Prostate gland (tissue), 2 donors: ENCODE data around the gene CTSO. TPM values are rescaled to one million over a fixed set of nuclear protein-coding genes. Genes with fewer than 3 reads are reported as not detected.
"Not testable (repeated sequence)": the region's sequence is repeated elsewhere in the genome, so short reads cannot be mapped to it uniquely, and the experiment has no call there.

ENCODE experiments used
- DNase-seq: peaks from one replicate; pipeline ENCODE4 v3.0.0-alpha.2; 2019; ENCODE audit warnings: low spot score
- H3K27ac ChIP-seq, 2 donors: fragments of 200-600 bp; sonication (generic); 2 replicates each; pipeline ENCODE4 v1.5.1; 2017 to 2019
- H3K27me3 ChIP-seq: fragments of 200-600 bp; sonication (generic); replicated peaks from 2 replicates; pipeline ENCODE4 v1.5.1; 2019; ENCODE audit not compliant: insufficient read depth
- H3K36me3 ChIP-seq, 2 donors: fragments of 200-600 bp; sonication (generic); 1 replicate in 1 of 2; 2 replicates in 1 of 2; pipeline versions ENCODE4 v1.5.1 to v1.8.1; 2017 to 2019
- H3K4me1 ChIP-seq: fragments of 200-600 bp; sonication (generic); replicated peaks from 2 replicates; pipeline ENCODE4 v1.5.1; 2019
- H3K4me3 ChIP-seq, 2 donors: fragments of 200-600 bp; sonication (generic); 2 replicates each; pipeline ENCODE4 v1.5.1; 2017 to 2019
- H3K9me3 ChIP-seq: fragments of 200-600 bp; sonication (generic); 2 replicates; pipeline ENCODE4 v1.5.1; 2017
- POLR2A ChIP-seq: fragments of 450-650 bp; IDR thresholded peaks from one replicate; pipeline ENCODE4 v1.6.1; 2016; ENCODE audit warnings: antibody characterized with exemption, mild to moderate bottlenecking
- POLR2AphosphoS5 ChIP-seq: sonication (generic); formaldehyde crosslinking; IDR thresholded peaks from one replicate; pipeline ENCODE4 v1.6.1; 2017; ENCODE audit warnings: antibody characterized with exemption
- WGBS: methylation state at CpG from one replicate; pipeline ENCODE4 v1.1.5; 2018; 5-methylcytosine and 5-hydroxymethylcytosine counted together
- intact Hi-C: fragments of 100-400 bp; cut with DNase I; formaldehyde crosslinking; loops from one replicate; pipeline ENCODE4 v1.14.2; 2022
- total RNA-seq, 2 donors: library from RNA; depleted of rRNA; stranded (reverse); fragments of >200 nt; gene quantifications; one replicate each; pipeline ENCODE4 v1.1.0, GENCODE V29; 2016
- TF ChIP-seq, protein P1 (sequence below), 4 experiments: fragments of 200-600 bp in 2 of 4; fragments of 450-650 bp in 2 of 4; sonication (generic) in 2 of 4; IDR thresholded peaks; 1 replicate in 3 of 4; 2 replicates in 1 of 4; pipeline ENCODE4 v1.5.1; 2016 to 2019; ENCODE audit warnings: antibody characterized with exemption in 4 of 4, mild to moderate bottlenecking in 2 of 4, moderate library complexity in 2 of 4

CTSO gene
- total RNA-seq, 2 donors from 2014 or later: 24.9 to 37.5 TPM

GRCh38 chr4:155899891-155900290, 53.8 kb downstream of the CTSO start:
- DNase-seq: no peak
- H3K27ac ChIP-seq: no peak overlapping the region
- no peaks in the 10 kb centered on the region for H3K36me3 ChIP-seq
- intact Hi-C loops: no loop called here
- H3K9me3 ChIP-seq: no peaks in the 10 kb centered on the region
- no peak overlapping the region for H3K4me3 ChIP-seq
- TF ChIP-seq, protein P1, sequence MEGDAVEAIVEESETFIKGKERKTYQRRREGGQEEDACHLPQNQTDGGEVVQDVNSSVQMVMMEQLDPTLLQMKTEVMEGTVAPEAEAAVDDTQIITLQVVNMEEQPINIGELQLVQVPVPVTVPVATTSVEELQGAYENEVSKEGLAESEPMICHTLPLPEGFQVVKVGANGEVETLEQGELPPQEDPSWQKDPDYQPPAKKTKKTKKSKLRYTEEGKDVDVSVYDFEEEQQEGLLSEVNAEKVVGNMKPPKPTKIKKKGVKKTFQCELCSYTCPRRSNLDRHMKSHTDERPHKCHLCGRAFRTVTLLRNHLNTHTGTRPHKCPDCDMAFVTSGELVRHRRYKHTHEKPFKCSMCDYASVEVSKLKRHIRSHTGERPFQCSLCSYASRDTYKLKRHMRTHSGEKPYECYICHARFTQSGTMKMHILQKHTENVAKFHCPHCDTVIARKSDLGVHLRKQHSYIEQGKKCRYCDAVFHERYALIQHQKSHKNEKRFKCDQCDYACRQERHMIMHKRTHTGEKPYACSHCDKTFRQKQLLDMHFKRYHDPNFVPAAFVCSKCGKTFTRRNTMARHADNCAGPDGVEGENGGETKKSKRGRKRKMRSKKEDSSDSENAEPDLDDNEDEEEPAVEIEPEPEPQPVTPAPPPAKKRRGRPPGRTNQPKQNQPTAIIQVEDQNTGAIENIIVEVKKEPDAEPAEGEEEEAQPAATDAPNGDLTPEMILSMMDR (IDR thresholded peaks at IDR 0.05): no peak
- TF ChIP-seq POLR2AphosphoS5 (no peak), POLR2A (no peak)
- H3K27me3 ChIP-seq: no peaks in the 10 kb centered on the region
- no peaks in the 10 kb centered on the region for H3K4me1 ChIP-seq
- 18% methylated on average over 3 of the region's 3 CpGs for WGBS

GRCh38 chr4:155898371-155898770, 55.3 kb downstream of the CTSO start:
- H3K36me3 ChIP-seq, H3K4me3 ChIP-seq, H3K27ac ChIP-seq, H3K27me3 ChIP-seq, H3K4me1 ChIP-seq, DNase-seq, H3K9me3 ChIP-seq, intact Hi-C loops: not testable (repeated sequence)
- WGBS: 92% methylated on average over 2 of the region's 2 CpGs

DNA sequence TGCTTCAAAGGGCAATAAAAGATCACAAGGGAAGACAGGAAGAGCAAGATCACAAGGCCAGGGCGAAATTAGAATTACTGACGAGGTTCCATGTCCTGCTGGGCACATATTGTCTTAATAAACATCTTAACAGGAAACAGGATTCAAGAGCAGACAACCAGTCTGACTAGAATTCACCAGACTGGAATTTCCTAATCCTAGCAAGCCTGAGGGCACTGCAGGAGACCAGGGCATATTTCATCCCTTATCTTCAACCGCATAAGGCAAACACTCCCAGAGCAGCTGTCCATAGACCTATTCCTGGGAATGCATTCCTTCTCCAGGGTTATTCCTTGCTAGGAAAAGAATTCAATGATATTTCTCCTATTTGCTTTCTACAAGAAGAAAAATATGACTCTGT, 62.6 kb downstream of the CTSO start:
- no peak for DNase-seq
- no peak for TF ChIP-seq POLR2AphosphoS5
- TF ChIP-seq, protein P1 (IDR thresholded peaks at IDR 0.05): no peak
- TF ChIP-seq POLR2A: no peak
- Histone ChIP-seq H3K27ac (no peak overlapping the region), H3K4me1 (no peaks in the 10 kb centered on the region), H3K27me3 (no peaks in the 10 kb centered on the region), H3K4me3 (no peak overlapping the region), H3K9me3 (no peaks in the 10 kb centered on the region), H3K36me3 (no peaks in the 10 kb centered on the region)
- intact Hi-C loops: no loop called here
- 73% methylated on average over 3 of the region's 3 CpGs for WGBS

DNA sequence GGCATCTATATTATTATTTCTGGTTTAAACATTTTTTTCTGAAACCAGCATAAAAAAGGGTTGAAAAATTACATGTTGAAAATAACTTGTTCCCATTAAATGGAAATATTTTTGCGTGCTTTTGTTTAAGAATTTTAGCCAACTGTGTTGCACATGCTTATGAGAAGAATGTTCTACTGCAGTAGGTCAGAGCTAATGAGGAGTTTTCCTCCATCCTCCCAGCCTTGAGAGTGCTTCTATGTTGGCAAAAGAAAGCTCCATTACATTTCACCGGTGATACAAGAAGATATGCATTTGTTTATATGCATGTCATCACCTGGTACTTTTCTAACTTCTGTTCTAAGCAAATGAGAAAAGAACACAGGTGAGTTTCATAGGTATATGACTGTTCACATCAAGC, 63.7 kb downstream of the CTSO start:
- intact Hi-C loops: no loop called here
- no peak overlapping the region for H3K27ac ChIP-seq
- no peaks in the 10 kb centered on the region for H3K4me1 ChIP-seq
- H3K9me3 ChIP-seq: no peaks in the 10 kb centered on the region
- no peaks in the 10 kb centered on the region for H3K36me3 ChIP-seq
- TF ChIP-seq POLR2AphosphoS5: no peak
- no peak for TF ChIP-seq POLR2A
- TF ChIP-seq, protein P1 (IDR thresholded peaks at IDR 0.05): no peak
- no peak for DNase-seq
- H3K27me3 ChIP-seq: no peaks in the 10 kb centered on the region
- no peak overlapping the region for H3K4me3 ChIP-seq
- WGBS: 86% methylated on average over 2 of the region's 2 CpGs

GRCh38 chr4:155889031-155889793, 64.5 kb downstream of the CTSO start:
- no peak for TF ChIP-seq POLR2AphosphoS5
- TF ChIP-seq POLR2A: no peak
- TF ChIP-seq, protein P1 (IDR thresholded peaks at IDR 0.05): no peak
- no peaks in the 10 kb centered on the region for H3K36me3 ChIP-seq
- no peak overlapping the region for H3K27ac ChIP-seq
- H3K9me3 ChIP-seq: no peaks in the 10 kb centered on the region
- 52% methylated on average over 5 of the region's 5 CpGs for WGBS
- no peaks in the 10 kb centered on the region for H3K27me3 ChIP-seq
- no peak overlapping the region for H3K4me3 ChIP-seq
- H3K4me1 ChIP-seq: no peaks in the 10 kb centered on the region
- no peak for DNase-seq
- intact Hi-C loops: no loop called here
